Glutamatergic neuron (in vitro differentiated cells): Measurements from ENCODE around the gene ZNF3. TPM values are rescaled to one million over a fixed set of nuclear protein-coding genes. Genes with fewer than 3 reads are reported as not detected.

Source experiments
- DNase-seq: peaks from one replicate; pipeline ENCODE4 v3.0.0; 2022
- H3K27ac Mint-ChIP-seq: one replicate; pipeline ENCODE4 v1.8.0; 2020; ENCODE audit warnings: mild to moderate bottlenecking, mixed read lengths, inconsistent platforms; ENCODE audit not compliant: unreplicated experiment
- H3K27me3 Mint-ChIP-seq: one replicate; pipeline ENCODE4 v1.8.0; 2020; ENCODE audit warnings: mild to moderate bottlenecking, moderate library complexity, mixed read lengths, inconsistent platforms; ENCODE audit not compliant: unreplicated experiment
- H3K36me3 Mint-ChIP-seq: one replicate; pipeline ENCODE4 v1.8.0; 2020; ENCODE audit warnings: mild to moderate bottlenecking, mixed read lengths, inconsistent platforms; ENCODE audit not compliant: unreplicated experiment
- H3K4me1 Mint-ChIP-seq: one replicate; pipeline ENCODE4 v1.8.0; 2020; ENCODE audit warnings: mild to moderate bottlenecking, low read depth, mixed read lengths, inconsistent platforms; ENCODE audit not compliant: unreplicated experiment
- H3K4me3 Mint-ChIP-seq: one replicate; pipeline ENCODE4 v1.8.0; 2020; ENCODE audit warnings: mild to moderate bottlenecking, mixed read lengths, inconsistent platforms; ENCODE audit not compliant: unreplicated experiment
- H3K9me3 Mint-ChIP-seq: one replicate; pipeline ENCODE4 v1.8.0; 2020; ENCODE audit warnings: mild to moderate bottlenecking, moderate library complexity, mixed read lengths, inconsistent platforms; ENCODE audit not compliant: unreplicated experiment
- CTCF ChIP-seq: fragments of 200-600 bp; sonication (generic); IDR thresholded peaks from one replicate; pipeline ENCODE4 v1.5.0; 2021; ENCODE audit not compliant: partially characterized antibody, unreplicated experiment
- total RNA-seq: library from RNA; stranded (reverse); fragmentation: NEBNext Ultra II Directional; extraction: Animal tissue kit (Norgen Biotek cat#: 25700); gene quantifications from one replicate; pipeline ENCODE4 v1.2.1, GENCODE V29; 2021; ENCODE audit not compliant: unreplicated experiment

The ZNF3 gene
- total RNA-seq, 1 donor from 2014 or later, result 87.9 TPM

- H3K4me1 Mint-ChIP-seq, result no peaks in the 10 kb centered on the region
- no peak for TF ChIP-seq CTCF
- H3K27ac Mint-ChIP-seq, result no peak overlapping the region
- H3K9me3 Mint-ChIP-seq, result peaks cover 4% of the 10 kb centered on the region
- DNase-seq, result no peak
- H3K36me3 Mint-ChIP-seq, result no peaks in the 10 kb centered on the region
- no peak overlapping the region for H3K4me3 Mint-ChIP-seq
- peaks cover 7% of the 10 kb centered on the region for H3K27me3 Mint-ChIP-seq
Observed at GRCh38 chr7:100107890-100108289, 26.4 kb upstream of the ZNF3 start.

- DNase-seq, result no peak
- no peaks in the 10 kb centered on the region for H3K4me1 Mint-ChIP-seq
- peaks cover 6% of the 10 kb centered on the region for H3K9me3 Mint-ChIP-seq
- H3K36me3 Mint-ChIP-seq, result no peaks in the 10 kb centered on the region
- H3K27me3 Mint-ChIP-seq, result peaks cover 10% of the 10 kb centered on the region
- H3K4me3 Mint-ChIP-seq, result no peak overlapping the region
- H3K27ac Mint-ChIP-seq, result no peak overlapping the region
- TF ChIP-seq CTCF, result no peak
Observed at GRCh38 chr7:100107125-100107737, 25.7 kb upstream of the ZNF3 start.

DNA sequence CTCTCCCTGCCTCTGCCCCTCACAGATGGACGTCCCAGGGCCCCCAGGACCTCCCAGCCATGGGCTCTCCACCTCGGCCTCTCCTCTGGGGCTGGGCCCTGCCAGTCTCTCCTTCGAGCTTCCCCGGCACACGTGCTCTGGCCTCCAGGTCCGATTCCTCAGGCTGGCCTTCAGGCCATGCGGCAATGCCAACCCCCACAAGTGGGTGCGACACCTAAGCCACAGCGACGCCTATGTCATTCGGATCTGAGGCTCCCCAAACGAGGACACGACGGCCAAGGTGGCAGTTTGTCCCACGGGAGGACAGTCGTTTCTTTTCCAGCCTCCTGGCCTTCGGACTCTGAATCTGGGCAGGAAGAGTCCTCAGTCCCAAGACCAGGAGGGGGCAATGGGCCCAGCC lies 25.1 kb upstream of the ZNF3 start:
- no peak for TF ChIP-seq CTCF
- H3K27me3 Mint-ChIP-seq, result peaks cover 10% of the 10 kb centered on the region
- peaks cover 6% of the 10 kb centered on the region for H3K9me3 Mint-ChIP-seq
- DNase-seq, result no peak
- no peaks in the 10 kb centered on the region for H3K4me1 Mint-ChIP-seq
- H3K4me3 Mint-ChIP-seq, result no peak overlapping the region
- H3K27ac Mint-ChIP-seq, result no peak overlapping the region
- no peaks in the 10 kb centered on the region for H3K36me3 Mint-ChIP-seq

DNA sequence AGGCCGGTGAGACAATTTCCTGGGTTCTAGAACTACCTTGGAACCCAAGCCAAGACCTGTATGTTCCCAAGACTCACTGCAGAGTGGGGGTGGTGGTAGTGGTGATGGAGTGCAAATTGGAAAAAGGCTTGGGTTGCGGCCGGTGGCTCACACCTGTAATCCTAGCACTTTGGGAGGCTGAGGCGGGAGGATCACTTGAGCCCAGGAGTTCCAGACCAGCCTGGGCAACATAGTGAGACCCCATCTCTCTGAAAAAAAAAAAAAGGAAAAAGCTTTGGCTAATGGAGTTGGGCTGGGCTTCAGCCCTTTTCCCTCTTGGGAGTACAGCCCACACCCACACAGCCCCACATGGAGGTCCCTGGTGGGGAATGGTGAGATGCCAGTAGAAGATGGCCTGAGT lies 24.0 kb upstream of the ZNF3 start:
- Mint-ChIP-seq H3K27ac (no peak overlapping the region), H3K36me3 (no peaks in the 10 kb centered on the region), H3K9me3 (peaks cover 11% of the 10 kb centered on the region), H3K27me3 (peaks cover 16% of the 10 kb centered on the region), H3K4me1 (no peaks in the 10 kb centered on the region), H3K4me3 (no peak overlapping the region)
- no peak for DNase-seq
- TF ChIP-seq CTCF, result no peak

- DNase-seq, result no peak
- Mint-ChIP-seq H3K27me3 (peaks cover 29% of the 10 kb centered on the region), H3K4me3 (peak overlapping the region; percentile 91), H3K27ac (peak overlapping the region; percentile 28), H3K36me3 (peaks cover 19% of the 10 kb centered on the region), H3K4me1 (peaks cover 18% of the 10 kb centered on the region), H3K9me3 (peaks cover 20% of the 10 kb centered on the region)
- no peak for TF ChIP-seq CTCF
Observed at GRCh38 chr7:100102950-100103840, 21.7 kb upstream of the ZNF3 start.
